Astrocyte (in vitro differentiated cells and primary cell): ENCODE measurements around the gene WFDC12. TPM values are rescaled to one million over a fixed set of nuclear protein-coding genes. Genes with fewer than 3 reads are reported as not detected.

Experiments used
- DNase-seq: peaks from one replicate; pipeline ENCODE4 v3.0.0-alpha.2; 2010; ENCODE audit warnings: low read depth
- FAIRE-seq: peaks from 2 replicates; lab custom pipeline; 2011; peaks lifted over from hg19 to GRCh38; lab: Jason Lieb, UNC
- H2AFZ ChIP-seq: 2 replicates; pipeline ENCODE4 v1.6.0; 2012; ENCODE audit warnings: low read depth, low read length, inconsistent platforms
- H3K27ac ChIP-seq: 2 replicates; pipeline ENCODE4 v1.5.1; 2011; ENCODE audit warnings: low read depth, low read length, inconsistent platforms
- H3K27me3 ChIP-seq: 2 replicates; pipeline ENCODE4 v1.6.0; 2011; ENCODE audit warnings: low read length, inconsistent platforms; ENCODE audit not compliant: insufficient read depth
- H3K36me3 ChIP-seq: 2 replicates; pipeline ENCODE4 v1.5.1; 2011; ENCODE audit warnings: low read length, inconsistent platforms; ENCODE audit not compliant: insufficient read depth
- H3K4me1 ChIP-seq: 2 replicates; pipeline ENCODE4 v1.5.1; 2011; ENCODE audit warnings: low read length, inconsistent platforms; ENCODE audit not compliant: insufficient read depth
- H3K4me2 ChIP-seq: 2 replicates; pipeline ENCODE4 v1.6.0; 2012; ENCODE audit warnings: low read length, inconsistent platforms
- H3K4me3 ChIP-seq: 2 replicates; pipeline ENCODE4 v1.5.1; 2011; ENCODE audit warnings: low read depth, mild to moderate bottlenecking, low read length, inconsistent platforms; ENCODE audit not compliant: insufficient read depth
- H3K79me2 ChIP-seq: 2 replicates; pipeline ENCODE4 v1.6.0; 2012; ENCODE audit warnings: mild to moderate bottlenecking, low read length, inconsistent platforms; ENCODE audit not compliant: insufficient read depth
- H3K9ac ChIP-seq: 2 replicates; pipeline ENCODE4 v1.6.0; 2012; ENCODE audit warnings: mild to moderate bottlenecking, low read length, inconsistent platforms
- H3K9me3 ChIP-seq: 2 replicates; pipeline ENCODE4 v1.5.1; 2012; ENCODE audit warnings: low read depth, mild to moderate bottlenecking, low read length, inconsistent platforms; ENCODE audit not compliant: insufficient read depth
- H4K20me1 ChIP-seq: 2 replicates; pipeline ENCODE4 v1.6.0; 2012; ENCODE audit warnings: low read length, inconsistent platforms; ENCODE audit not compliant: insufficient read depth
- H3K27ac Mint-ChIP-seq: one replicate; pipeline ENCODE4 v1.8.0; 2021; ENCODE audit warnings: mild to moderate bottlenecking, mixed read lengths; ENCODE audit not compliant: unreplicated experiment
- H3K27me3 Mint-ChIP-seq: one replicate; pipeline ENCODE4 v1.8.0; 2021; ENCODE audit warnings: low read depth, mixed read lengths; ENCODE audit not compliant: unreplicated experiment
- H3K36me3 Mint-ChIP-seq: one replicate; pipeline ENCODE4 v1.8.0; 2021; ENCODE audit warnings: low read depth, mixed read lengths; ENCODE audit not compliant: unreplicated experiment
- H3K4me1 Mint-ChIP-seq: one replicate; pipeline ENCODE4 v1.8.0; 2021; ENCODE audit warnings: low read depth, mixed read lengths; ENCODE audit not compliant: unreplicated experiment
- H3K4me3 Mint-ChIP-seq: one replicate; pipeline ENCODE4 v1.8.0; 2021; ENCODE audit warnings: mild to moderate bottlenecking, moderate library complexity, mixed read lengths; ENCODE audit not compliant: unreplicated experiment
- H3K9me3 Mint-ChIP-seq: one replicate; pipeline ENCODE4 v1.8.0; 2021; ENCODE audit warnings: mild to moderate bottlenecking, mixed read lengths; ENCODE audit not compliant: unreplicated experiment
- EZH2 ChIP-seq: IDR thresholded peaks from 2 replicates; pipeline ENCODE4 v1.6.1; 2012; ENCODE audit warnings: mild to moderate bottlenecking, low read length, inconsistent platforms; ENCODE audit not compliant: insufficient read depth
- total RNA-seq: library from RNA; stranded (reverse); gene quantifications from 2 replicates; pipeline ENCODE4 v1.2.1, GENCODE V29; 2021
- TF ChIP-seq, protein P1 (sequence below): IDR thresholded peaks from 2 replicates; pipeline ENCODE4 v1.5.1; 2011; ENCODE audit warnings: low read depth, mild to moderate bottlenecking, inconsistent platforms, low read length, moderate library complexity; ENCODE audit not compliant: insufficient read depth

WFDC12 gene
- total RNA-seq, 1 donor from 2014 or later: not detected

DNA sequence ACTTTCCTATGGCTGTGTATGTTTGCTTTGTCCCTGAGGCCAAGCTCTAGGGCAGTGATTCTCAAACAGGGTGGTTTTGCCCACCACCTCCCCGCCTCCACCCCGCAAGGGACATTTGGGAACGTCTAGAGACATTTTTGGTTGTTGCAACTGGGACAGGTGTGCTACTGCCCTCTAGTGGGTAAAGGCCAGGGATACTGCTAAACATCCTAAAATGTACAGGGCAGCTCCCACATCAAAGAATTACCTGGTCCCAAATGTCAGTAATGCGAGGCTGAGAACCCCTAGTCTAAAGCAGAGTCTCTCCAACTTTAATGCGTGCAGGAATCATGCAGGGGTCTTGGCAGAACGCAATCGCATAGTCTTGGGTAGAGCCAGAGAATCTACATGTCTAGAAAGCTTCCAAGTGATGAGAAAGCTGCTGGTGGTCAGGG is 28.4 kb downstream of the WFDC12 start:
- FAIRE-seq: no peak
- H3K9me3 ChIP-seq: no peaks in the 10 kb centered on the region

DNA sequence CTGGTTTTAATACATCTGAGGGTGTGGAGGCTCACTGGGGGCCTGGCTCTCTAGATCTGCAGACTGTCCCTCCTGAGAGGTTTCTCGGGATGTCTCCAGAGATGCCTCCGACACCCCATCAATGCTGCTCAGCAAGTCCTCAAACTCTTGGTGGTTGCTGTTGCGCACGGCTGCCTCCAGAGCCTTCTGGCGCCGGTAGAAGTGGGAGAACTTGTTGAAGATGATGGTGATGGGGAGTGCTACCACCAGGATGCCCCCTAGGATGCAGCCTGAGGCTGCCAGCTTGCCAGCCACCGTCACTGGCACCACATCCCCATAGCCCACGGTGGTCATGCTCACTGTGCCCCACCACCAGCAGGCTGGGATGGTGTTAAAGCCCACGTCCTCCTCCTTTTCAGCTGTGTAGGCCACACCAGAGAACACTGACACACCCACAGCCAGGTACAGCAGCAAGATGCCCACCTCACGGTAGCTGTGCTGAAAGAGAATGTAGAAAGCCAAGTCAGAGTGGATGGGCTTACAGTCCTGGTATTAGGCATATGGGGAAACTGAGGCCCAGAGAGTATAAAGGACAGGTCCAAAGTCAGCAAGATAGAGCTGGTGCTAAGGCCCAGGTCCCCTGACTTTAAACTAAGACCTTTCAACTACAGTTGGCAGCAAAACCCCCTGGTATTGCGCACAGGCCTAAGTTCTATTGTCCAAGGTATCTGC is 29.2 kb downstream of the WFDC12 start:
- H3K36me3 Mint-ChIP-seq: peaks cover 10% of the 10 kb centered on the region
- peaks cover 16% of the 10 kb centered on the region for H3K27me3 Mint-ChIP-seq
- Histone ChIP-seq H3K27me3 (peaks cover 29% of the 10 kb centered on the region), H3K9me3 (no peaks in the 10 kb centered on the region), H3K4me2 (no peak overlapping the region), H4K20me1 (no peaks in the 10 kb centered on the region), H2AFZ (no peak overlapping the region), H3K4me1 (peaks cover 6% of the 10 kb centered on the region), H3K79me2 (no peaks in the 10 kb centered on the region), H3K36me3 (no peaks in the 10 kb centered on the region), H3K27ac (no peak overlapping the region), H3K9ac (no peak overlapping the region), H3K4me3 (no peak overlapping the region)
- no peak overlapping the region for H3K4me3 Mint-ChIP-seq
- peaks cover 7% of the 10 kb centered on the region for H3K4me1 Mint-ChIP-seq
- no peak for FAIRE-seq
- H3K27ac Mint-ChIP-seq: no peak overlapping the region
- TF ChIP-seq, protein P1, sequence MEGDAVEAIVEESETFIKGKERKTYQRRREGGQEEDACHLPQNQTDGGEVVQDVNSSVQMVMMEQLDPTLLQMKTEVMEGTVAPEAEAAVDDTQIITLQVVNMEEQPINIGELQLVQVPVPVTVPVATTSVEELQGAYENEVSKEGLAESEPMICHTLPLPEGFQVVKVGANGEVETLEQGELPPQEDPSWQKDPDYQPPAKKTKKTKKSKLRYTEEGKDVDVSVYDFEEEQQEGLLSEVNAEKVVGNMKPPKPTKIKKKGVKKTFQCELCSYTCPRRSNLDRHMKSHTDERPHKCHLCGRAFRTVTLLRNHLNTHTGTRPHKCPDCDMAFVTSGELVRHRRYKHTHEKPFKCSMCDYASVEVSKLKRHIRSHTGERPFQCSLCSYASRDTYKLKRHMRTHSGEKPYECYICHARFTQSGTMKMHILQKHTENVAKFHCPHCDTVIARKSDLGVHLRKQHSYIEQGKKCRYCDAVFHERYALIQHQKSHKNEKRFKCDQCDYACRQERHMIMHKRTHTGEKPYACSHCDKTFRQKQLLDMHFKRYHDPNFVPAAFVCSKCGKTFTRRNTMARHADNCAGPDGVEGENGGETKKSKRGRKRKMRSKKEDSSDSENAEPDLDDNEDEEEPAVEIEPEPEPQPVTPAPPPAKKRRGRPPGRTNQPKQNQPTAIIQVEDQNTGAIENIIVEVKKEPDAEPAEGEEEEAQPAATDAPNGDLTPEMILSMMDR: no peak
- TF ChIP-seq EZH2: no peak
- no peak for DNase-seq
- H3K9me3 Mint-ChIP-seq: peaks cover 3% of the 10 kb centered on the region

More for the DNA sequence above, 28.4 kb downstream of the WFDC12 start:
- Histone ChIP-seq H3K36me3 (no peaks in the 10 kb centered on the region), H3K4me1 (peaks cover 6% of the 10 kb centered on the region), H3K4me3 (no peak overlapping the region), H3K4me2 (no peak overlapping the region), H3K27ac (no peak overlapping the region), H3K27me3 (peaks cover 29% of the 10 kb centered on the region), H2AFZ (no peak overlapping the region), H3K9ac (no peak overlapping the region), H4K20me1 (no peaks in the 10 kb centered on the region), H3K79me2 (no peaks in the 10 kb centered on the region)
- Mint-ChIP-seq H3K9me3 (peaks cover 3% of the 10 kb centered on the region), H3K27me3 (peaks cover 20% of the 10 kb centered on the region), H3K4me3 (no peak overlapping the region), H3K4me1 (peaks cover 1% of the 10 kb centered on the region), H3K27ac (no peak overlapping the region), H3K36me3 (peaks cover 10% of the 10 kb centered on the region)
- TF ChIP-seq, protein P1: peak; percentile 66
- TF ChIP-seq EZH2: no peak
- no peak for DNase-seq

DNA sequence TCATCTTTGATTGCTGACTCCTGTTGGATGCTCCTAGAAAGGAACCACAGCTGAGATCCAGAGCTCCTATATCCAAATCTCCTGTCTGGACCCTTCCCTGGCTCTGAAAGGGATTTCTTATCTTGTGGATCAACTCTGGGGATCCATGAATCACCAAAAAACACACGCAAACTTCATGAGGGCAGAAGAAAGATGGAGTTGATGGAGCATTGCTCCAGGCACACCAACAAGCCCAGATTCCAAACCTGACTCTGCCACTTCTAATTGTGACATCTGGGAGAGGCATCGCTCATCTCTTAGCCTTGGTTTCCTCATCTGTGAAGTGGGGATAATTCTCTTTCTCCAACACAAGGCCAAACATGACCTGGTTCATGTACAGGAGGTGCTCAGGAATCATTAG is 30.1 kb downstream of the WFDC12 start:
- no peak for DNase-seq
- Histone ChIP-seq H3K27ac (no peak overlapping the region), H3K4me2 (no peak overlapping the region), H3K79me2 (no peaks in the 10 kb centered on the region), H3K9me3 (no peaks in the 10 kb centered on the region), H4K20me1 (no peaks in the 10 kb centered on the region), H3K9ac (no peak overlapping the region), H3K4me3 (no peak overlapping the region), H2AFZ (no peak overlapping the region), H3K36me3 (no peaks in the 10 kb centered on the region), H3K4me1 (peaks cover 6% of the 10 kb centered on the region), H3K27me3 (peaks cover 26% of the 10 kb centered on the region)
- TF ChIP-seq, protein P1: no peak
- TF ChIP-seq EZH2: no peak
- no peak overlapping the region for H3K27ac Mint-ChIP-seq
- no peak overlapping the region for H3K4me3 Mint-ChIP-seq
- no peak for FAIRE-seq
- peaks cover 7% of the 10 kb centered on the region for H3K4me1 Mint-ChIP-seq
- H3K9me3 Mint-ChIP-seq: peaks cover 3% of the 10 kb centered on the region
- H3K27me3 Mint-ChIP-seq: peaks cover 12% of the 10 kb centered on the region
- H3K36me3 Mint-ChIP-seq: peaks cover 10% of the 10 kb centered on the region
